SK-N-SH (cell line): ENCODE data around the gene TRIM69. TPM values are rescaled to one million over a fixed set of nuclear protein-coding genes. Genes with fewer than 3 reads are reported as not detected.

Experiments
- CTCF ChIA-PET: fragments of 300-600, 350-600 bp; formaldehyde crosslinking; extraction: SDS; loops from one replicate; lab custom pipeline; 2021; lab: Yijun Ruan, JAX
- POLR2A ChIA-PET: fragments of 350-600 bp; sonication (Branson Sonifier 250); formaldehyde crosslinking; extraction: SDS; loops from one replicate; lab custom pipeline; 2020; ENCODE audit warnings: antibody characterized with exemption, inconsistent platforms; lab: Yijun Ruan, JAX
- DNase-seq: peaks from one replicate; pipeline ENCODE4 v3.0.0; 2012
- H2AFZ ChIP-seq: fragments of 200-600 bp; sonication (generic); 2 replicates; pipeline ENCODE4 v1.8.1; 2016; ENCODE audit warnings: antibody characterized with exemption, mild to moderate bottlenecking, low read depth
- H3F3A ChIP-seq: fragments of 200-600 bp; sonication (generic); replicated peaks from 2 replicates; pipeline ENCODE3; 2016; ENCODE audit warnings: antibody characterized with exemption, mild to moderate bottlenecking; ENCODE audit not compliant: insufficient read depth
- H3K27ac ChIP-seq, 2 experiments: fragments of 200-500 bp in 1 of 2; fragments of 200-600 bp in 1 of 2; sonication (Bioruptor generic) in 1 of 2; sonication (generic), shearing (Covaris generic) in 1 of 2; 2 replicates each; pipeline versions ENCODE4 v1.5.1 to v1.6.1; 2014 to 2016; ENCODE audit warnings: low read depth in 2 of 2, inconsistent platforms in 1 of 2, low read length in 1 of 2, mild to moderate bottlenecking in 1 of 2, mixed read lengths in 1 of 2
- H3K27me3 ChIP-seq: fragments of 200-600 bp; sonication (generic), shearing (Covaris generic); 2 replicates; pipeline ENCODE4 v1.6.1; 2016; ENCODE audit warnings: mixed run types; ENCODE audit not compliant: insufficient read depth
- H3K36me3 ChIP-seq, 2 experiments: fragments of 200-500 bp in 1 of 2; fragments of 200-600 bp in 1 of 2; sonication (Bioruptor generic) in 1 of 2; sonication (generic) in 1 of 2; replicated peaks in 1 of 2; 2 replicates each; pipeline versions ENCODE3 to v1.5.1; 2014 to 2016; ENCODE audit warnings: low read length in 1 of 2, mild to moderate bottlenecking in 1 of 2; ENCODE audit not compliant: insufficient read depth in 2 of 2, control insufficient read depth in 1 of 2
- H3K4me1 ChIP-seq, 2 experiments: fragments of 200-500 bp in 1 of 2; fragments of 200-600 bp in 1 of 2; sonication (Bioruptor generic) in 1 of 2; sonication (generic), shearing (Covaris generic) in 1 of 2; 2 replicates each; pipeline versions ENCODE4 v1.5.1 to v1.6.1; 2014 to 2016; ENCODE audit warnings: low read depth in 1 of 2, low read length in 1 of 2, mixed run types in 1 of 2; ENCODE audit not compliant: insufficient read depth in 2 of 2, control insufficient read depth in 1 of 2
- H3K4me2 ChIP-seq: fragments of 200-600 bp; sonication (generic), shearing (Covaris generic); 2 replicates; pipeline ENCODE4 v1.6.1; 2017; ENCODE audit warnings: mixed run types
- H3K4me3 ChIP-seq, 2 experiments: fragments of 200-500 bp in 1 of 2; fragments of 200-600 bp in 1 of 2; sonication (Bioruptor generic) in 1 of 2; sonication (generic), shearing (Covaris generic) in 1 of 2; 2 replicates each; pipeline versions ENCODE4 v1.5.1 to v1.8.1; 2014 to 2016; ENCODE audit warnings: low read depth in 2 of 2, inconsistent platforms in 1 of 2, low read length in 1 of 2, mild to moderate bottlenecking in 1 of 2, mixed read lengths in 1 of 2, moderate library complexity in 1 of 2
- H3K79me2 ChIP-seq: fragments of 200-600 bp; sonication (generic); 2 replicates; pipeline ENCODE4 v1.8.1; 2017; ENCODE audit warnings: mild to moderate bottlenecking; ENCODE audit not compliant: insufficient read depth
- H3K9ac ChIP-seq: fragments of 200-600 bp; sonication (generic); 2 replicates; pipeline ENCODE4 v1.6.1; 2017; ENCODE audit warnings: mixed run types
- H3K9me2 ChIP-seq: fragments of 200-600 bp; sonication (generic); 2 replicates; pipeline ENCODE4 v1.6.1; 2017; ENCODE audit warnings: mixed run types
- H3K9me3 ChIP-seq: fragments of 200-600 bp; sonication (generic); 2 replicates; pipeline ENCODE4 v1.6.1; 2017; ENCODE audit warnings: mixed run types, mild to moderate bottlenecking, moderate library complexity
- H4K20me1 ChIP-seq: fragments of 200-600 bp; sonication (generic); 2 replicates; pipeline ENCODE4 v1.6.1; 2017; ENCODE audit warnings: mild to moderate bottlenecking, mixed run types; ENCODE audit not compliant: insufficient read depth
- CHD2 ChIP-seq: fragments of 150-350 bp; IDR thresholded peaks from 2 replicates; pipeline ENCODE4 v1.6.1; 2018; ENCODE audit warnings: low read length; ENCODE audit not compliant: partially characterized antibody
- CTCF ChIP-seq: fragments of 200-600 bp; sonication (generic); IDR thresholded peaks from 2 replicates; pipeline ENCODE4 v1.6.1; 2017; ENCODE audit warnings: antibody characterized with exemption, mild to moderate bottlenecking, moderate library complexity
- ELF1 ChIP-seq: IDR thresholded peaks from 2 replicates; pipeline ENCODE4 v1.4.0; 2012
- FOXJ3 ChIP-seq: sonication (generic); formaldehyde crosslinking; IDR thresholded peaks from 2 replicates; pipeline ENCODE4 v1.5.1; 2020; ENCODE audit warnings: mild to moderate bottlenecking, missing genetic modification reagents
- FOXM1 ChIP-seq: IDR thresholded peaks from 2 replicates; pipeline ENCODE4 v1.4.0; 2012; ENCODE audit warnings: low read depth, mild to moderate bottlenecking
- GATA2 ChIP-seq: sonication (generic); formaldehyde crosslinking; IDR thresholded peaks from 2 replicates; pipeline ENCODE4 v1.5.0; 2020; ENCODE audit warnings: mild to moderate bottlenecking, missing genetic modification reagents
- IRF3 ChIP-seq: fragments of 150-350 bp; IDR thresholded peaks from 2 replicates; pipeline ENCODE4 v1.6.1; 2016; ENCODE audit warnings: mild to moderate bottlenecking, low read depth, low read length
- JUND ChIP-seq: IDR thresholded peaks from 2 replicates; pipeline ENCODE4 v1.4.0; 2012
- MXI1 ChIP-seq: IDR thresholded peaks from 2 replicates; pipeline ENCODE4 v1.6.1; 2012; ENCODE audit warnings: mild to moderate bottlenecking, low read depth, low read length, improper control_type of control experiment
- RCOR1 ChIP-seq: fragments of 150-350 bp; IDR thresholded peaks from 2 replicates; pipeline ENCODE4 v1.6.1; 2017; ENCODE audit warnings: antibody characterized with exemption, low read length
- RXRA ChIP-seq: IDR thresholded peaks from 2 replicates; pipeline ENCODE4 v1.4.0; 2012; ENCODE audit warnings: low read depth, mild to moderate bottlenecking, borderline replicate concordance
- SIN3A ChIP-seq: IDR thresholded peaks from 2 replicates; pipeline ENCODE4 v1.6.1; 2012; ENCODE audit warnings: low read depth, mild to moderate bottlenecking, low read length, moderate library complexity, borderline replicate concordance
- TAF1 ChIP-seq: IDR thresholded peaks from 2 replicates; pipeline ENCODE4 v1.6.1; 2012; ENCODE audit warnings: low read depth, mild to moderate bottlenecking, low read length, moderate library complexity, borderline replicate concordance
- ZBTB33 ChIP-seq: IDR thresholded peaks from 2 replicates; pipeline ENCODE4 v1.4.0; 2012; ENCODE audit warnings: low read depth, borderline replicate concordance
- WGBS: methylation state at CpG from one replicate; pipeline ENCODE4 v1.1.6; 2017; ENCODE audit warnings: low lambda C conversion rate; 5-methylcytosine and 5-hydroxymethylcytosine counted together
- polyA plus RNA-seq, 3 experiments: library from polyadenylated mRNA; depleted of rRNA; stranded (reverse); fragments of >200 nt; gene quantifications; 2 replicates each; pipeline ENCODE4 v1.2.3, GENCODE V29; 2012

The TRIM69 gene
- polyA plus RNA-seq, 1 of the 3 experiments (the other 2 are of a cell fraction) = 9.7 TPM

- H3K4me3 ChIP-seq = no peak overlapping the region
- TF ChIP-seq FOXM1 = no peak
- TF ChIP-seq RXRA = no peak
- TF ChIP-seq MXI1 = no peak
- TF ChIP-seq FOXJ3 (CRISPR knock-in tag) = no peak
- no peak for TF ChIP-seq CTCF
- no peak for TF ChIP-seq CHD2
- TF ChIP-seq JUND = no peak
- no peak for TF ChIP-seq ZBTB33
- no peak for TF ChIP-seq RCOR1
- TF ChIP-seq SIN3A = no peak
- TF ChIP-seq GATA2 (CRISPR knock-in tag) = no peak
- no peak for TF ChIP-seq ELF1
- no peak for TF ChIP-seq IRF3
- TF ChIP-seq TAF1 = no peak
- 18% methylated on average over 1 of the region's 1 CpG for WGBS
- DNase-seq = no peak
- H4K20me1 ChIP-seq = no peaks in the 10 kb centered on the region
- CTCF ChIA-PET = no interaction called here
- H3K27ac ChIP-seq = no peak overlapping the region
- H3F3A ChIP-seq = no peaks in the 10 kb centered on the region
- H3K9me3 ChIP-seq = no peaks in the 10 kb centered on the region
- no peaks in the 10 kb centered on the region for H3K9me2 ChIP-seq
- H3K9ac ChIP-seq = no peak overlapping the region
- no peak overlapping the region for H2AFZ ChIP-seq
- H3K4me2 ChIP-seq = no peak overlapping the region
- POLR2A ChIA-PET = no interaction called here
- peaks cover 13% of the 10 kb centered on the region; the same call in 1 of the 2 replicates for H3K27me3 ChIP-seq
- H3K4me1 ChIP-seq = no peaks in the 10 kb centered on the region
- H3K79me2 ChIP-seq = no peaks in the 10 kb centered on the region
- H3K36me3 ChIP-seq = no peaks in the 10 kb centered on the region
These were observed 66.0 kb downstream of the TRIM69 start for GRCh38 chr15:44802336-44802735.
